ENCODE results near the gene FAM219A.

Gene FAM219A

DNA sequence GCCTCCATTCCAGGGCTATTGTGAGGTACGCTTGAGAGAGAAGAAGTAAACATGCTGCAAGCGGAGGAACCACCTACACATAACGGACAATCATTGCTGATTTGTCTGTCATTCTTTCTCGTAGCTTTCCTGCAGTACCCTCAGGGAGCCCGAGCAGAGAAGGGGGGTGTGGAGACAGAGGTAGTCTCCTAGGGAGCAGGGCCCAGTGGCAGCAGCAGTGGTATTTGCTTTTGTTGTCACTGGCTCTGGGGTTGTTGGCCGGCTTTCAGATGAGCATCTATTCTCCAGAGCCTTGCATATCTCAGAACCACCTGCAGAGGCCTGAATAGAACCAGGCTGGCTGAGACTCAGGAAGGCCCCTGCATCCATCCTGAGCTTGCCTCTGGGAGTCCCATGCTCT lies 44.5 kb upstream of the FAM219A start:
- TF ChIP-seq, protein P1, sequence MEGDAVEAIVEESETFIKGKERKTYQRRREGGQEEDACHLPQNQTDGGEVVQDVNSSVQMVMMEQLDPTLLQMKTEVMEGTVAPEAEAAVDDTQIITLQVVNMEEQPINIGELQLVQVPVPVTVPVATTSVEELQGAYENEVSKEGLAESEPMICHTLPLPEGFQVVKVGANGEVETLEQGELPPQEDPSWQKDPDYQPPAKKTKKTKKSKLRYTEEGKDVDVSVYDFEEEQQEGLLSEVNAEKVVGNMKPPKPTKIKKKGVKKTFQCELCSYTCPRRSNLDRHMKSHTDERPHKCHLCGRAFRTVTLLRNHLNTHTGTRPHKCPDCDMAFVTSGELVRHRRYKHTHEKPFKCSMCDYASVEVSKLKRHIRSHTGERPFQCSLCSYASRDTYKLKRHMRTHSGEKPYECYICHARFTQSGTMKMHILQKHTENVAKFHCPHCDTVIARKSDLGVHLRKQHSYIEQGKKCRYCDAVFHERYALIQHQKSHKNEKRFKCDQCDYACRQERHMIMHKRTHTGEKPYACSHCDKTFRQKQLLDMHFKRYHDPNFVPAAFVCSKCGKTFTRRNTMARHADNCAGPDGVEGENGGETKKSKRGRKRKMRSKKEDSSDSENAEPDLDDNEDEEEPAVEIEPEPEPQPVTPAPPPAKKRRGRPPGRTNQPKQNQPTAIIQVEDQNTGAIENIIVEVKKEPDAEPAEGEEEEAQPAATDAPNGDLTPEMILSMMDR (IDR thresholded peaks at IDR 0.05; ENCODE audit: low read depth, low read length, missing control alignments): no peak
- DNase-seq (ENCODE audit: extremely low read depth, low read depth): no peak
- no peak overlapping the region for H3K4me3 ChIP-seq (replicated peaks; ENCODE audit: low read depth, low read length)

DNA sequence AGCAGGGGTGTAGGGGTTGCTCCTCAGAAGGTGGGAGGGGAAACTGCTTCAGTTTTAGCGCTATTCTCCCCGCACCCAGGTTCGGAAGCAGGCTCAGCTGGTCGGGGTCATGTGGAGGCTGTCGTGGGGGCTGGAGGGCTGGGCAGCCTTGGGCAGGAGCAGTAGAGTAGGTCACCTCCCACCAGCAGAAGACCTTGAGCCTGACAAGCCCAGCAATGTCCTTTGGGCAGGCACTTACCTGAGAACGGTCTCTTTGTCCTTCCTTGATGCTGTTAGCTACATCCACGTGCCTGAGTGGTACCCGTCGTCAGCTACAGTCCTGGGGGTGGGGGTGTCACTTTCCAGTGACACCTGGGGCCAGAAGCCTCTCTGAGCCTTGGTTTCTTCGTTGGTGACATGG lies 44.1 kb upstream of the FAM219A start:
- no peak overlapping the region for H3K4me3 ChIP-seq (replicated peaks; ENCODE audit: low read depth, low read length)
- DNase-seq (ENCODE audit: extremely low read depth, low read depth): no peak
- TF ChIP-seq, protein P1 (IDR thresholded peaks at IDR 0.05; ENCODE audit: low read depth, low read length, missing control alignments): no peak

DNA sequence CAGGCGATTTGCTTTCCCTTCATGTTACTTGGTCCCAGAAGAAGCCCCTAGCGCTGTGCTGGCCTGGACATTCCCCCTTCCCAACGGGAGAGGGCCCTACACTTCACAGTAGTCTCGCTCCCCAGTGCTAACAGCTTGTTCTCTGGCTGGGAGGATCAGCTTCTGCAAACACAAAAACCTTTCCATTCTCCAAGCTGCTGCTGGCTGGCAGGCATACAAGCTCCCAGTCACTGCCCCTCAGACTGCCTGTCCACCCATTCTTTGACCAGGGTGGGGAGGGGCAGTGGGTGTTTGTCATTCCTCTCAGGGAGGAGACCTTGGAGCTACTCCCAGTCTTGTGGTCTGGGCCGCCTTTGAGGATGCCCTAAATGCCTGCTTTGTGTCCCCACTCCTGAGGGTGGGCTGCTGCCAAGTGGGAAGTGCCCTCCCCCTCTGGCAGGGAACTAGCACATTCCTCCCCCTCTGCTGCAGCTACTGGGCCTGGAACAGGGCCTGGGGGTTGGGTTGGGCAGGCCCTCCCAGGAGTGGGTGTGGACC lies 43.6 kb upstream of the FAM219A start:
- DNase-seq (ENCODE audit: extremely low read depth, low read depth): no peak
- TF ChIP-seq, protein P1 (IDR thresholded peaks at IDR 0.05; ENCODE audit: low read depth, low read length, missing control alignments): no peak

DNA sequence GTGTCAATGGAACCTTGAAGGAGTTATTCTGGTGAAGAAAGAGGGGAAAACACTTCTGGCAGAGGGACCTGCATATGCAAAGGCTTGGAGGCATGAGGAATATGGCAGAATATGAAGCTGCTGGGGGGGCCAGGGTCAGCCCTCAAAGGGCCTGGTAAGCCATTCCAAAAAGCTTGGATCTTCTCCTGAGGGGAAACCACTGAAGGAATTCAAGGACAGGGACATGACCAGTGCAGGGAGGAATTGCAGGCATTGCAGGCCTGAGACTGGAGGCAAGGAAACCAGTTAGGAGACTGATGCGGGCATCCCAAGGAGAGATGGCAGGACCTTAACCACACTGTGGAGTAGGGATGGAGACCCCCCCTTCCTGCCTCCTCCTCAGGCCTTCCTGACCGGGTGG lies 43.0 kb upstream of the FAM219A start:
- no peak for DNase-seq (ENCODE audit: extremely low read depth, low read depth)
- H3K4me3 ChIP-seq (replicated peaks; ENCODE audit: low read depth, low read length): no peak overlapping the region
- TF ChIP-seq, protein P1 (IDR thresholded peaks at IDR 0.05; ENCODE audit: low read depth, low read length, missing control alignments): no peak

More for the DNA sequence above, 43.6 kb upstream of the FAM219A start:
- H3K4me3 ChIP-seq (replicated peaks; ENCODE audit: low read depth, low read length): no peak overlapping the region

DNA sequence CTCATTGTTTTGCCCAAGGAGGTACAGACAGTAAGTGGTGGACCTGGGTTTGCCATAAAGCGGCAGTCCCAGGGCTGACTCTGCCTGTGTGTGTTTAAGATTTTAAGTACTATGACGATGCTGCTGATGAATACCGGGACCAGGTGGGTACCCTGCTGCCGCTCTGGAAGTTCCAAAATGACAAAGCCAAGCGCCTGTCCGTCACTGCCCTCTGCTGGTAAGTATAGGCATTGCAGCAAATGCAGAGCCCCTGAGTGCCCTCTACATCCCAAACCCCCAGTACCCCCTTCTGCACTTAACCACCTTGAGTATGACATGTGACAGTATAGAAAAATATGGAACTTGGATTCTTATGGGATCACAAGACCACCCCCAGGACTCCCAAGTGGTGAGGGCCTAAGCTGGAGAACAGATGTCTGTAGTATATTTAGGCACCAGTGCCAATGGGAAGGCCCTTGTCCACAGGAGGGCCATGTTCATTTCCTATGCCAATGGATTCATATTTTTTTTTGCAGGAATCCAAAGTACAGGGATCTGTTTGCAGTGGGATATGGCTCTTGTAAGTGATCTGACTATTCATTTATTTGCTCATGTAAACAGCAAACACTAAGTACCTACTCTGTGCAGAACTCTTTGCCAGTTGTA lies 42.4 kb upstream of the FAM219A start:
- DNase-seq (ENCODE audit: extremely low read depth, low read depth): peak; percentile 24

DNA sequence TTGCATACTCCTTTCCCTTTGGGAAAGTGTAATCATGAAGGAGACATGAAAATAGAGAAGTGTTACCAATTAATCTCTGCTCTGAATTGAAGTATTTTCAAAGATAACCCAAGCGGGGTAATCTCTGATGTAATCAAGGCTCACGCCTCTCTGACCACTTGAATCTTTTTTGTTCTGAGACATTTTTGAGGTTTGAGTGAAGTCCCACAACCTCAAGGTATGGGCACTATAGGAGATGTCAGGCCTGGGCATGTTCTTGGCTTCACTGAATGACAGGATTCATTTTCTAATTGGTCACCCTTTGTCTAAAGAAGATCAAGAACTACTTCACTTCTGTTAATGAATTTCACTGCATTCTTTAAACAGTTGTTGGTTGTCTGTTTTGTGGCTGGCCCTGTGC lies 40.7 kb upstream of the FAM219A start:
- no peak overlapping the region for H3K4me3 ChIP-seq (replicated peaks; ENCODE audit: low read depth, low read length)
- TF ChIP-seq, protein P1 (IDR thresholded peaks at IDR 0.05; ENCODE audit: low read depth, low read length, missing control alignments): no peak
- DNase-seq (ENCODE audit: extremely low read depth, low read depth): no peak

More for the DNA sequence above, 42.4 kb upstream of the FAM219A start:
- no peak overlapping the region for H3K4me3 ChIP-seq (replicated peaks; ENCODE audit: low read depth, low read length)
- TF ChIP-seq, protein P1 (IDR thresholded peaks at IDR 0.05; ENCODE audit: low read depth, low read length, missing control alignments): peak; percentile 99
